GM12874 (cell line): ENCODE measurements around the gene PEX13.

ENCODE experiments used
- TF ChIP-seq, protein P1 (sequence below): IDR thresholded peaks from 2 replicates; pipeline ENCODE4 v1.5.1; 2011; ENCODE audit warnings: low read depth, mild to moderate bottlenecking, control low read depth, low read length, moderate library complexity; ENCODE audit not compliant: insufficient read depth

Gene PEX13

DNA sequence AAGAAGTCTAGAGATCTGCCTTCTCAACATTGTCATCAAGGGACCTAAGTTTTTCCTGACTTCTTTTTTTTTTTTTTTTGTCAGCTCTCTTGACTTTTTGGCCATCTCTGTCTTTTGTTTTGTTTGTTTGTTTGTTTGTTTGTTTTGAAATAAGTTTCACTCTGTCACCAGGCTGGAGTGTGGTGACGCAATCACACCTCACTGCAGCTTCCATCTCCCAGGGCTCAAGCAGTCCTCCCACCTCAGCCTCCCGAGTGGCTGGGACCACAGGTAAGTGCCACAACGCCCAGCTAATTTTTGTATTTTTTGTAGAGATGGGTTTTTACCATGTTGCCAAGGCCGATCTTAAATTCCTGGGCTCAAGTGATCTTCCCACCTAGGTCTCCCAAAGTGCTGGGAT is 6.2 kb downstream of the PEX13 start:
- TF ChIP-seq, protein P1, sequence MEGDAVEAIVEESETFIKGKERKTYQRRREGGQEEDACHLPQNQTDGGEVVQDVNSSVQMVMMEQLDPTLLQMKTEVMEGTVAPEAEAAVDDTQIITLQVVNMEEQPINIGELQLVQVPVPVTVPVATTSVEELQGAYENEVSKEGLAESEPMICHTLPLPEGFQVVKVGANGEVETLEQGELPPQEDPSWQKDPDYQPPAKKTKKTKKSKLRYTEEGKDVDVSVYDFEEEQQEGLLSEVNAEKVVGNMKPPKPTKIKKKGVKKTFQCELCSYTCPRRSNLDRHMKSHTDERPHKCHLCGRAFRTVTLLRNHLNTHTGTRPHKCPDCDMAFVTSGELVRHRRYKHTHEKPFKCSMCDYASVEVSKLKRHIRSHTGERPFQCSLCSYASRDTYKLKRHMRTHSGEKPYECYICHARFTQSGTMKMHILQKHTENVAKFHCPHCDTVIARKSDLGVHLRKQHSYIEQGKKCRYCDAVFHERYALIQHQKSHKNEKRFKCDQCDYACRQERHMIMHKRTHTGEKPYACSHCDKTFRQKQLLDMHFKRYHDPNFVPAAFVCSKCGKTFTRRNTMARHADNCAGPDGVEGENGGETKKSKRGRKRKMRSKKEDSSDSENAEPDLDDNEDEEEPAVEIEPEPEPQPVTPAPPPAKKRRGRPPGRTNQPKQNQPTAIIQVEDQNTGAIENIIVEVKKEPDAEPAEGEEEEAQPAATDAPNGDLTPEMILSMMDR: no peak

DNA sequence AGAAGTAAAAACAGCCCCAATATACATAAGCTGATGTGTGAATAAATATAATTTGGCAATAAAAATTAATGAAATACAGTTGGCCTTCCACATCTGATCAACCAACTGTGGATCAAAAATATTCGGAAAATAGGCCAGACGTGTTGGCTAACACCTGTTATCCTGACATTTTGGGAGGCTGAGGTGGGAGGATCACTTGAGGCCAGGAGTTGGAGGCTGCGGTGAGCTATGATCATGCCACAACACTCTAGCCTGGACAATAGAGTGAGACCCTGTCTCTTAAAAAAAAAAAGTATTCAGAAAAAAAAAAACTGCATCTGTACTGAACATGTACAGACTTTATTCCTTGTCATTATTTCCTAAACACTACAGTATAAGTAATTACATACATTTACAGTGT is 12.0 kb downstream of the PEX13 start:
- TF ChIP-seq, protein P1: no peak

DNA sequence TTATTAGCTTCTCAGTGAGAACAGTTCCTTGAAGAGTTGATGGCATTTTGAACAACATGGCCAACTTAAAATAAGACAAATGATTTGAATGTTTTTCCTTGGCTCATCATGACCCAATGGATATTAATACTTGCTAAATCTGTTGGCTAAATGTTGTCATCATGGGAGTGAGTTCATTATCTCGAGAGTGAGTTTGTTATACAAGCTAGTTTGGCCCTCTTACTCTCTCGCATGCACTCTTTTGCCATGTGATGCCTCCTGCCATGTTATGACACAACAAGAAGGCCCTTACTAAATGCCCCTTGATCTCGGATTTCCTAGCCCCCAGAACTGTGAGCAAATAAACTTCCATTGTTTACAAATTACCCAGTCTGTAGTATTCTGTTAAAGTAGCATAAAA is 25.3 kb downstream of the PEX13 start:
- TF ChIP-seq, protein P1: no peak

DNA sequence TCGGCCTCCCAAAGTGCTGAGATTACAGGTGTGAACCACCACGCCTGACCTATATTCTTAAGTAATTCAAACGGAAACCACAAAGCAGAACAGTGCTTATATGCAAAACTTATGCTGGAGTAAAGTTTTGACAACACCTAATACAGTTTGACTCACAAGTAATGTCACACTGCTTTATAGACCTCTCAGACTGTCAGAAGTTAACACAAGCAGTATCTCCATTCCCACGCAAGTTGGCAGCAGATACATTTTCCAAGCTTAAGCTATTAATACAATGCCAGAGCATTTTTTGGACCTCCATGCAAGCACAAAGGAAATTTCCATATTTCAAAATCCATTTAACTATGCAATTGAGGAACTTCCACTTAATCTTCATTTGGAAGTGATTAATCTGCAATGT is 27.1 kb downstream of the PEX13 start:
- TF ChIP-seq, protein P1: no peak

DNA sequence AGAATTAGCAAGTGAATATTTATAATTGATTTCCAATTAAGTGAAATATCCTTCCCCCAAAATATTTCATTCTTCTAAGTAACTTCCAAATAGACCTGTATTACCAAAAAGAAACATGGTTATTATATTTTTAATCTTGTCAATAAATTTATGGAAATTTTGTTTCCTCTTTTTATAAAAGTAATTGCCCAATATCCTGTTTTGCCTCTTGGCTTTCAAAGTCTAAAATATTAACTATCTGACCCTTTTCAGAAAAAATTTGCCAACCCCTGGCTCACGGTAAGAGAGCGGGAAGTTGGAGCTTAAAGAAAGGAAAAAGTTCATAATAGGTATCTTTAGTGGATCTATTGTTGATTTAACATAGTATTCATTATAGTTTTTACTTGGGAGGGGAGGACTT is 27.7 kb downstream of the PEX13 start:
- TF ChIP-seq, protein P1: no peak

DNA sequence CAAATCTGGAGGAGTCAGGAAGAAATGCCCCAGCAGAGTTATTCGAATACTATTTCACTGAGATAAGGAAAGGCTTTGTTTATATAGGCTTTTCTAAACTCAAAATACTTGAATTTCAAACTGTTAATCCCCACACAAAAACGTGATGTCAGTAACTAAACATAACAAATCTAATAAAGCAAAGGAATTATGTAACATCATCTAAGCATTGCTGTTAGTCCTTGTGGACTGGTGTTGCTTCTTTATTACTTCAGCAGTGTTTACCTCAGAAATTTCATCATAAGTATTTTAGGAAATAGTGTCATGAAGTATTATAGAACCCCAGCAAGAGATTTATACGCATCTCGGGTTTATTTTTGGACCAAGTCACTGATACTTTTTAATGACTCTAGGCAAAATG is 28.5 kb downstream of the PEX13 start:
- TF ChIP-seq, protein P1: no peak

DNA sequence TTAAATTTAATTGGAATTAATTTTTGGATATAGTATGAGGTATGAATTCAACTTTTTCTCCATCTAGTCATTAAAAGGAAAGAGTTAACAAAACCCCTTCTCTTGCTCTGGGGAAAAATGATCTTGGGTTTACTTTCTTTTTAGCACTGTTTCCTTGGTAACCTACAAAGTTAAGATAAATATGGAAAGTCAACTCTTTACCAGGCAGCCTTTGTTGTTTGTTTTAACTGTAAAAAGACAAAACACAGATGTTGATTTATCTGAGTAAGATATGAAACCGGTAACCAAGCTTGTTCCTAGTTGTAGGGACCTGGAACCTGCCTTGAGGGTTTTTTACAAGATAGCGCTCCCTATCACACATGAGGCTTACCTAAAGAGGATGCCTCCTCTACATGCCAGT is 38.0 kb downstream of the PEX13 start:
- TF ChIP-seq, protein P1: no peak

DNA sequence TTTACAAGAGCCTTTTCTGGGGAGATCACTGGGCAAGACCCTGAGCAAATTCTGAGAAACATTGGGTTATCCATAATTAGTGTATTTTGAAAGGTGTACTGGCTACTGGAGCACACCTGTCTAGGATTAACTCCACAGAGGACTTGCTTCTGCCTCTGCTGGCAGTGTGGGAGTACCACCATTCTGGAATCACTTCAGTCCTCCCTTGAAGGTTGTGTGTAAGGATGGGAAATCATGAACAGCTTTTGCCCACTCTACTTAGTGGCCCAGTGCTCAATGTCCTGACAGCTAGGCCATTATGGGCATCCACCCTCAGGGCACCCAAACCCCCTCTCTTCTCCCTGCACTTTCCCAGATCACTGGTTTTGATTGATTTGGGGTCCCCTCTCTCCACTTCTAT is 40.0 kb downstream of the PEX13 start:
- TF ChIP-seq, protein P1: no peak
